GM19239 (cell line): ENCODE results near the gene ZNF22.
"Not testable (repeated sequence)": the region's sequence is repeated elsewhere in the genome, so short reads cannot be mapped to it uniquely, and the experiment has no call there.

Experiments used
- DNase-seq: peaks from one replicate; pipeline ENCODE4 v3.0.0; 2011; ENCODE audit warnings: low spot score; ENCODE audit not compliant: insufficient read length
- FAIRE-seq: peaks from 2 replicates; lab custom pipeline; 2011; peaks lifted over from hg19 to GRCh38; lab: Jason Lieb, UNC

The ZNF22 gene

GRCh38 chr10:45004661-45005060 lies 3.9 kb downstream of the ZNF22 start:
- no peak for DNase-seq
- peak; percentile 47 for FAIRE-seq

GRCh38 chr10:45005284-45005683 lies 4.6 kb downstream of the ZNF22 start:
- FAIRE-seq (no peak), DNase-seq (no peak)

GRCh38 chr10:45006276-45007030 lies 5.7 kb downstream of the ZNF22 start:
- FAIRE-seq (no peak), DNase-seq (no peak)

GRCh38 chr10:45008524-45009161 lies 7.9 kb downstream of the ZNF22 start:
- FAIRE-seq (peak; percentile 97), DNase-seq (peak; percentile 40)

GRCh38 chr10:45014557-45014956 lies 13.8 kb downstream of the ZNF22 start:
- FAIRE-seq, DNase-seq: not testable (repeated sequence)

- no peak for DNase-seq
Observed at GRCh38 chr10:45015590-45015989, 14.9 kb downstream of the ZNF22 start.

GRCh38 chr10:45023426-45023825 lies 22.7 kb downstream of the ZNF22 start:
- FAIRE-seq (no peak), DNase-seq (no peak)

More at GRCh38 chr10:45015590-45015989, 14.9 kb downstream of the ZNF22 start:
- no peak for FAIRE-seq

- FAIRE-seq: no peak
- DNase-seq: no peak
Observed at GRCh38 chr10:45034301-45034700, 33.6 kb downstream of the ZNF22 start.

GRCh38 chr10:45035673-45036072 lies 35.0 kb downstream of the ZNF22 start:
- FAIRE-seq (no peak), DNase-seq (no peak)

GRCh38 chr10:45040921-45041542 lies 40.3 kb downstream of the ZNF22 start:
- FAIRE-seq: no peak
- DNase-seq: no peak

GRCh38 chr10:45044290-45044689 lies 43.6 kb downstream of the ZNF22 start:
- no peak for FAIRE-seq
- DNase-seq: no peak

- FAIRE-seq: no peak
- no peak for DNase-seq
Observed at GRCh38 chr10:45050551-45051235, 50.0 kb downstream of the ZNF22 start.

- FAIRE-seq (no peak), DNase-seq (no peak)
Observed at GRCh38 chr10:45052700-45053099, 52.0 kb downstream of the ZNF22 start.

- FAIRE-seq (no peak), DNase-seq (no peak)
Observed at GRCh38 chr10:45053569-45054100, 52.9 kb downstream of the ZNF22 start.
